B cell (primary cell): Measurements from ENCODE around the gene FYB2.

Experiments used
- CTCF ChIP-seq: fragments of 200-600 bp; IDR thresholded peaks from one replicate; pipeline ENCODE4 v1.8.0; 2022; ENCODE audit warnings: antibody characterized with exemption, mild to moderate bottlenecking
- EZH2 ChIP-seq: IDR thresholded peaks from 2 replicates; pipeline ENCODE4 v1.6.1; 2012; ENCODE audit warnings: borderline replicate concordance, low read depth, mild to moderate bottlenecking, moderate library complexity, low read length; ENCODE audit not compliant: insufficient read depth, poor library complexity, severe bottlenecking

GRCh38 chr1:56707379-56707778, 111.8 kb downstream of the FYB2 start:
- no peak for TF ChIP-seq CTCF
- TF ChIP-seq EZH2, result no peak
